WTC11 (cell line): ENCODE measurements around the gene MORC2. TPM values are rescaled to one million over a fixed set of nuclear protein-coding genes. Genes with fewer than 3 reads are reported as not detected.

Experiments
- AR ChIP-seq: fragments of 250-450 bp; sonication (Bioruptor Pico); IDR thresholded peaks from 2 replicates; pipeline ENCODE4 v1.9.0; 2021; ENCODE audit warnings: mild to moderate bottlenecking
- CREB1 ChIP-seq: sonication (generic); formaldehyde crosslinking; IDR thresholded peaks from 2 replicates; pipeline ENCODE4 v1.8.0; 2023; ENCODE audit warnings: mild to moderate bottlenecking, missing genetic modification reagents
- EMX1 ChIP-seq: fragments of 250-450 bp; sonication (Bioruptor Pico); IDR thresholded peaks from 2 replicates; pipeline ENCODE4 v1.8.0; 2021; ENCODE audit warnings: mild to moderate bottlenecking
- FOXK1 ChIP-seq: sonication (generic); formaldehyde crosslinking; IDR thresholded peaks from 2 replicates; pipeline ENCODE4 v1.8.0; 2022; ENCODE audit warnings: mild to moderate bottlenecking, moderate library complexity, missing genetic modification reagents
- FOXP1 ChIP-seq: sonication (generic); formaldehyde crosslinking; IDR thresholded peaks from 2 replicates; pipeline ENCODE4 v1.8.0; 2022; ENCODE audit warnings: missing genetic modification reagents, mild to moderate bottlenecking, moderate library complexity, borderline replicate concordance
- GABPB1 ChIP-seq: sonication (generic); formaldehyde crosslinking; IDR thresholded peaks from 2 replicates; pipeline ENCODE4 v1.8.1; 2023; ENCODE audit warnings: mild to moderate bottlenecking, missing genetic modification reagents
- MLX ChIP-seq: sonication (generic); formaldehyde crosslinking; IDR thresholded peaks from 2 replicates; pipeline ENCODE4 v1.8.1; 2023; ENCODE audit warnings: mild to moderate bottlenecking, missing genetic modification reagents, moderate library complexity
- MYBL2 ChIP-seq: sonication (generic); formaldehyde crosslinking; IDR thresholded peaks from 2 replicates; pipeline ENCODE4 v1.8.1; 2023; ENCODE audit warnings: mild to moderate bottlenecking, moderate library complexity, missing genetic modification reagents
- NR1H2 ChIP-seq: sonication (generic); formaldehyde crosslinking; IDR thresholded peaks from 2 replicates; pipeline ENCODE4 v1.9.0; 2021; ENCODE audit warnings: mild to moderate bottlenecking, moderate library complexity, missing genetic modification reagents
- NR2C2 ChIP-seq: sonication (generic); formaldehyde crosslinking; IDR thresholded peaks from 2 replicates; pipeline ENCODE4 v1.8.0; 2022; ENCODE audit warnings: mild to moderate bottlenecking, missing genetic modification reagents
- PRRX2 ChIP-seq: fragments of 250-450 bp; sonication (Bioruptor Pico); IDR thresholded peaks from 2 replicates; pipeline ENCODE4 v1.8.0; 2021; ENCODE audit warnings: mild to moderate bottlenecking
- SP1 ChIP-seq: sonication (generic); formaldehyde crosslinking; conservative IDR thresholded peaks from 2 replicates; pipeline ENCODE4 v1.8.1; 2022; ENCODE audit warnings: missing genetic modification reagents
- USF1 ChIP-seq: sonication (generic); formaldehyde crosslinking; IDR thresholded peaks from 2 replicates; pipeline ENCODE4 v1.8.0; 2022; ENCODE audit warnings: mild to moderate bottlenecking, missing genetic modification reagents
- USF2 ChIP-seq: sonication (generic); formaldehyde crosslinking; IDR thresholded peaks from 2 replicates; pipeline ENCODE4 v1.8.1; 2023; ENCODE audit warnings: mild to moderate bottlenecking, missing genetic modification reagents, moderate library complexity
- ZNF232 ChIP-seq: sonication (generic); formaldehyde crosslinking; IDR thresholded peaks from 2 replicates; pipeline ENCODE4 v1.8.0; 2022; ENCODE audit warnings: mild to moderate bottlenecking, missing genetic modification reagents
- ZNF423 ChIP-seq: fragments of 250-450 bp; sonication (Bioruptor Pico); IDR thresholded peaks from 2 replicates; pipeline ENCODE4 v2.1.2; 2022; ENCODE audit warnings: mild to moderate bottlenecking, moderate library complexity
- total RNA-seq: library from RNA; stranded (reverse); gene quantifications from 3 replicates; pipeline ENCODE4 v1.2.3, GENCODE V29; 2021
- TF ChIP-seq, protein P1 (sequence below): sonication (generic); formaldehyde crosslinking; IDR thresholded peaks from 2 replicates; pipeline ENCODE4 v1.8.0; 2023; ENCODE audit warnings: mild to moderate bottlenecking, missing genetic modification reagents
- TF ChIP-seq, protein P2 (sequence below): fragments of 250-450 bp; sonication (Bioruptor Pico); IDR thresholded peaks from 2 replicates; pipeline ENCODE4 v2.1.2; 2022; ENCODE audit warnings: mild to moderate bottlenecking, moderate library complexity
- TF ChIP-seq, protein P3 (sequence below): sonication (generic); formaldehyde crosslinking; IDR thresholded peaks from 2 replicates; pipeline ENCODE4 v1.8.0; 2022; ENCODE audit warnings: mild to moderate bottlenecking, missing genetic modification reagents
- TF ChIP-seq, protein P4 (sequence below): fragments of 200-600 bp; IDR thresholded peaks from 2 replicates; pipeline ENCODE4 v1.8.0; 2022; ENCODE audit warnings: antibody characterized with exemption
- TF ChIP-seq, protein P5 (sequence below): sonication (generic); formaldehyde crosslinking; IDR thresholded peaks from 2 replicates; pipeline ENCODE4 v1.8.1; 2022; ENCODE audit warnings: low read depth, missing genetic modification reagents, borderline replicate concordance
- TF ChIP-seq, protein P6 (sequence below): sonication (generic); formaldehyde crosslinking; IDR thresholded peaks from 2 replicates; pipeline ENCODE4 v1.8.0; 2022; ENCODE audit warnings: mild to moderate bottlenecking, missing genetic modification reagents

Gene MORC2
- total RNA-seq, 1 experiment from 2014 or later, result 62.3 TPM

- TF ChIP-seq, protein P1, sequence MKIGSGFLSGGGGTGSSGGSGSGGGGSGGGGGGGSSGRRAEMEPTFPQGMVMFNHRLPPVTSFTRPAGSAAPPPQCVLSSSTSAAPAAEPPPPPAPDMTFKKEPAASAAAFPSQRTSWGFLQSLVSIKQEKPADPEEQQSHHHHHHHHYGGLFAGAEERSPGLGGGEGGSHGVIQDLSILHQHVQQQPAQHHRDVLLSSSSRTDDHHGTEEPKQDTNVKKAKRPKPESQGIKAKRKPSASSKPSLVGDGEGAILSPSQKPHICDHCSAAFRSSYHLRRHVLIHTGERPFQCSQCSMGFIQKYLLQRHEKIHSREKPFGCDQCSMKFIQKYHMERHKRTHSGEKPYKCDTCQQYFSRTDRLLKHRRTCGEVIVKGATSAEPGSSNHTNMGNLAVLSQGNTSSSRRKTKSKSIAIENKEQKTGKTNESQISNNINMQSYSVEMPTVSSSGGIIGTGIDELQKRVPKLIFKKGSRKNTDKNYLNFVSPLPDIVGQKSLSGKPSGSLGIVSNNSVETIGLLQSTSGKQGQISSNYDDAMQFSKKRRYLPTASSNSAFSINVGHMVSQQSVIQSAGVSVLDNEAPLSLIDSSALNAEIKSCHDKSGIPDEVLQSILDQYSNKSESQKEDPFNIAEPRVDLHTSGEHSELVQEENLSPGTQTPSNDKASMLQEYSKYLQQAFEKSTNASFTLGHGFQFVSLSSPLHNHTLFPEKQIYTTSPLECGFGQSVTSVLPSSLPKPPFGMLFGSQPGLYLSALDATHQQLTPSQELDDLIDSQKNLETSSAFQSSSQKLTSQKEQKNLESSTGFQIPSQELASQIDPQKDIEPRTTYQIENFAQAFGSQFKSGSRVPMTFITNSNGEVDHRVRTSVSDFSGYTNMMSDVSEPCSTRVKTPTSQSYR (CRISPR knock-in tag), result peak; percentile 79; the same call in 1 of the 2 replicates
- TF ChIP-seq, protein P2, sequence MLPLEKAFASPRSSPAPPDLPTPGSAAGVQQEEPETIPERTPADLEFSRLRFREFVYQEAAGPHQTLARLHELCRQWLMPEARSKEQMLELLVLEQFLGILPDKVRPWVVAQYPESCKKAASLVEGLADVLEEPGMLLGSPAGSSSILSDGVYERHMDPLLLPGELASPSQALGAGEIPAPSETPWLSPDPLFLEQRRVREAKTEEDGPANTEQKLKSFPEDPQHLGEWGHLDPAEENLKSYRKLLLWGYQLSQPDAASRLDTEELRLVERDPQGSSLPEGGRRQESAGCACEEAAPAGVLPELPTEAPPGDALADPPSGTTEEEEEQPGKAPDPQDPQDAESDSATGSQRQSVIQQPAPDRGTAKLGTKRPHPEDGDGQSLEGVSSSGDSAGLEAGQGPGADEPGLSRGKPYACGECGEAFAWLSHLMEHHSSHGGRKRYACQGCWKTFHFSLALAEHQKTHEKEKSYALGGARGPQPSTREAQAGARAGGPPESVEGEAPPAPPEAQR (CRISPR knock-in tag), result no peak
- TF ChIP-seq ZNF423 (CRISPR knock-in tag), result no peak
- peak; percentile 90 for TF ChIP-seq SP1 (CRISPR knock-in tag)
- peak; percentile 77 for TF ChIP-seq CREB1 (CRISPR knock-in tag)
- TF ChIP-seq, protein P3, sequence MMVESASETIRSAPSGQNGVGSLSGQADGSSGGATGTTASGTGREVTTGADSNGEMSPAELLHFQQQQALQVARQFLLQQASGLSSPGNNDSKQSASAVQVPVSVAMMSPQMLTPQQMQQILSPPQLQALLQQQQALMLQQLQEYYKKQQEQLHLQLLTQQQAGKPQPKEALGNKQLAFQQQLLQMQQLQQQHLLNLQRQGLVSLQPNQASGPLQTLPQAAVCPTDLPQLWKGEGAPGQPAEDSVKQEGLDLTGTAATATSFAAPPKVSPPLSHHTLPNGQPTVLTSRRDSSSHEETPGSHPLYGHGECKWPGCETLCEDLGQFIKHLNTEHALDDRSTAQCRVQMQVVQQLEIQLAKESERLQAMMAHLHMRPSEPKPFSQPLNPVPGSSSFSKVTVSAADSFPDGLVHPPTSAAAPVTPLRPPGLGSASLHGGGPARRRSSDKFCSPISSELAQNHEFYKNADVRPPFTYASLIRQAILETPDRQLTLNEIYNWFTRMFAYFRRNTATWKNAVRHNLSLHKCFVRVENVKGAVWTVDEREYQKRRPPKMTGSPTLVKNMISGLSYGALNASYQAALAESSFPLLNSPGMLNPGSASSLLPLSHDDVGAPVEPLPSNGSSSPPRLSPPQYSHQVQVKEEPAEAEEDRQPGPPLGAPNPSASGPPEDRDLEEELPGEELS (CRISPR knock-in tag), result peak; percentile 79; the same call in 1 of the 2 replicates
- TF ChIP-seq NR2C2 (CRISPR knock-in tag), result 0 out of 2 replicates have a peak, but pooled peaks have one; percentile 46
- TF ChIP-seq EMX1, result no peak
- TF ChIP-seq USF1 (CRISPR knock-in tag), result peak; percentile 99
- TF ChIP-seq, protein P4, sequence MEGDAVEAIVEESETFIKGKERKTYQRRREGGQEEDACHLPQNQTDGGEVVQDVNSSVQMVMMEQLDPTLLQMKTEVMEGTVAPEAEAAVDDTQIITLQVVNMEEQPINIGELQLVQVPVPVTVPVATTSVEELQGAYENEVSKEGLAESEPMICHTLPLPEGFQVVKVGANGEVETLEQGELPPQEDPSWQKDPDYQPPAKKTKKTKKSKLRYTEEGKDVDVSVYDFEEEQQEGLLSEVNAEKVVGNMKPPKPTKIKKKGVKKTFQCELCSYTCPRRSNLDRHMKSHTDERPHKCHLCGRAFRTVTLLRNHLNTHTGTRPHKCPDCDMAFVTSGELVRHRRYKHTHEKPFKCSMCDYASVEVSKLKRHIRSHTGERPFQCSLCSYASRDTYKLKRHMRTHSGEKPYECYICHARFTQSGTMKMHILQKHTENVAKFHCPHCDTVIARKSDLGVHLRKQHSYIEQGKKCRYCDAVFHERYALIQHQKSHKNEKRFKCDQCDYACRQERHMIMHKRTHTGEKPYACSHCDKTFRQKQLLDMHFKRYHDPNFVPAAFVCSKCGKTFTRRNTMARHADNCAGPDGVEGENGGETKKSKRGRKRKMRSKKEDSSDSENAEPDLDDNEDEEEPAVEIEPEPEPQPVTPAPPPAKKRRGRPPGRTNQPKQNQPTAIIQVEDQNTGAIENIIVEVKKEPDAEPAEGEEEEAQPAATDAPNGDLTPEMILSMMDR, result no peak
- TF ChIP-seq FOXK1, result peak; percentile 62; the same call in 1 of the 2 replicates
- TF ChIP-seq ZNF232, result peak; percentile 84
- TF ChIP-seq USF2 (CRISPR knock-in tag), result peak; percentile 99
- peak; percentile 75 for TF ChIP-seq GABPB1 (CRISPR knock-in tag)
- peak; percentile 58; the same call in 1 of the 2 replicates for TF ChIP-seq FOXP1 (CRISPR knock-in tag)
- TF ChIP-seq PRRX2 (CRISPR knock-in tag), result no peak
- TF ChIP-seq MLX (CRISPR knock-in tag), result no peak
- TF ChIP-seq AR (CRISPR knock-in tag), result no peak
- TF ChIP-seq MYBL2 (CRISPR knock-in tag), result 0 out of 2 replicates have a peak, but pooled peaks have one; percentile 21
- TF ChIP-seq, protein P5, sequence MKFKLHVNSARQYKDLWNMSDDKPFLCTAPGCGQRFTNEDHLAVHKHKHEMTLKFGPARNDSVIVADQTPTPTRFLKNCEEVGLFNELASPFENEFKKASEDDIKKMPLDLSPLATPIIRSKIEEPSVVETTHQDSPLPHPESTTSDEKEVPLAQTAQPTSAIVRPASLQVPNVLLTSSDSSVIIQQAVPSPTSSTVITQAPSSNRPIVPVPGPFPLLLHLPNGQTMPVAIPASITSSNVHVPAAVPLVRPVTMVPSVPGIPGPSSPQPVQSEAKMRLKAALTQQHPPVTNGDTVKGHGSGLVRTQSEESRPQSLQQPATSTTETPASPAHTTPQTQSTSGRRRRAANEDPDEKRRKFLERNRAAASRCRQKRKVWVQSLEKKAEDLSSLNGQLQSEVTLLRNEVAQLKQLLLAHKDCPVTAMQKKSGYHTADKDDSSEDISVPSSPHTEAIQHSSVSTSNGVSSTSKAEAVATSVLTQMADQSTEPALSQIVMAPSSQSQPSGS (CRISPR knock-in tag), result 0 out of 2 replicates have a peak, but pooled peaks have one; percentile 9
- TF ChIP-seq, protein P6, sequence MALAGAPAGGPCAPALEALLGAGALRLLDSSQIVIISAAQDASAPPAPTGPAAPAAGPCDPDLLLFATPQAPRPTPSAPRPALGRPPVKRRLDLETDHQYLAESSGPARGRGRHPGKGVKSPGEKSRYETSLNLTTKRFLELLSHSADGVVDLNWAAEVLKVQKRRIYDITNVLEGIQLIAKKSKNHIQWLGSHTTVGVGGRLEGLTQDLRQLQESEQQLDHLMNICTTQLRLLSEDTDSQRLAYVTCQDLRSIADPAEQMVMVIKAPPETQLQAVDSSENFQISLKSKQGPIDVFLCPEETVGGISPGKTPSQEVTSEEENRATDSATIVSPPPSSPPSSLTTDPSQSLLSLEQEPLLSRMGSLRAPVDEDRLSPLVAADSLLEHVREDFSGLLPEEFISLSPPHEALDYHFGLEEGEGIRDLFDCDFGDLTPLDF, result peak; percentile 55; the same call in 1 of the 2 replicates
- TF ChIP-seq NR1H2 (CRISPR knock-in tag), result 0 out of 2 replicates have a peak, but pooled peaks have one; percentile 54
Observed at GRCh38 chr22:30968924-30969531, 454 bp upstream of the MORC2 start, which contains the start of gene TUG1 (continued).
